Thyroid gland (tissue), 4 donors: ENCODE data around the gene MAD1L1.

Experiments used
- CTCF ChIP-seq, 6 experiments: fragments of 200-600 bp in 3 of 6; fragments of 450-650 bp in 3 of 6; sonication (generic) in 3 of 6; IDR thresholded peaks; one replicate each; pipeline ENCODE4 v1.5.1; 2016 to 2019; ENCODE audit warnings: antibody characterized with exemption in 6 of 6, mild to moderate bottlenecking in 2 of 6, inconsistent platforms in 1 of 6, moderate library complexity in 1 of 6
- POLR2A ChIP-seq, 2 donors: fragments of 450-650 bp; IDR thresholded peaks; one replicate each; pipeline ENCODE4 v1.6.1; 2017; ENCODE audit warnings: antibody characterized with exemption in 2 of 2, mild to moderate bottlenecking in 2 of 2, moderate library complexity in 1 of 2

GRCh38 chr7:2117646-2118045 is 115.1 kb downstream of the MAD1L1 start:
- TF ChIP-seq POLR2A (IDR thresholded peaks at IDR 0.05) (no peak), CTCF (IDR thresholded peaks at IDR 0.05) (no peak)
